Endothelial cell of umbilical vein (primary cell): ENCODE measurements around the gene IGSF9B. TPM values are rescaled to one million over a fixed set of nuclear protein-coding genes. Genes with fewer than 3 reads are reported as not detected.

Source experiments
- BruUV-seq: library from RNA; stranded (reverse); fragments of 400-500 nt; replicated peaks from 2 replicates; lab custom pipeline; 2021; lab: Mats Ljungman, UMichigan
- CTCF ChIA-PET: fragments of 300-600, 350-600 bp; sonication (Branson Sonifier 250); formaldehyde crosslinking; loops from one replicate; lab custom pipeline; 2021; ENCODE audit warnings: antibody characterized with exemption, inconsistent platforms; lab: Charles Lee
- POLR2A ChIA-PET: fragments of 300-600, 350-600 bp; sonication (Branson Sonifier 250); formaldehyde crosslinking; loops from one replicate; lab custom pipeline; 2021; ENCODE audit warnings: antibody characterized with exemption, inconsistent platforms; lab: Charles Lee
- DNase-seq: peaks from one replicate; pipeline ENCODE4 v3.0.0-alpha.2; 2011; ENCODE audit warnings: low read depth, low spot score
- FAIRE-seq: peaks from 2 replicates; lab custom pipeline; 2011; peaks lifted over from hg19 to GRCh38; lab: Jason Lieb, UNC
- H2AFZ ChIP-seq: 2 replicates; pipeline ENCODE4 v1.6.0; 2012; ENCODE audit warnings: low read depth, low read length, control low read depth, inconsistent platforms
- H3K27ac ChIP-seq: 2 replicates; pipeline ENCODE4 v1.5.1; 2011; ENCODE audit warnings: low read depth, mild to moderate bottlenecking, control low read depth, low read length, moderate library complexity; ENCODE audit not compliant: insufficient read depth
- H3K27me3 ChIP-seq, 2 experiments: 2 replicates each; pipeline versions ENCODE4 v1.6.0 to v1.6.1; 2011; ENCODE audit warnings: low read length in 2 of 2, mixed read lengths in 1 of 2; ENCODE audit not compliant: control insufficient read depth in 2 of 2, insufficient read depth in 2 of 2
- H3K36me3 ChIP-seq, 2 experiments: 2 replicates in 1 of 2; 3 replicates in 1 of 2; pipeline ENCODE4 v1.5.1; 2011; ENCODE audit warnings: low read length in 2 of 2, mild to moderate bottlenecking in 1 of 2, moderate library complexity in 1 of 2; ENCODE audit not compliant: control insufficient read depth in 2 of 2, insufficient read depth in 2 of 2; ENCODE audit errors: extremely low read depth in 1 of 2
- H3K4me1 ChIP-seq: 3 replicates; pipeline ENCODE4 v1.5.1; 2011; ENCODE audit warnings: mild to moderate bottlenecking, low read length; ENCODE audit not compliant: control insufficient read depth, insufficient read depth; ENCODE audit errors: extremely low read depth
- H3K4me2 ChIP-seq: 2 replicates; pipeline ENCODE4 v1.6.1; 2011; ENCODE audit warnings: low read length, control low read depth, mixed read lengths; ENCODE audit not compliant: insufficient read depth
- H3K4me3 ChIP-seq, 3 experiments: fragments of 200-600 bp in 1 of 3; sonication (generic), shearing (Covaris generic) in 1 of 3; replicated peaks in 1 of 3; 2 replicates each; pipeline ENCODE4 v1.5.1; 2011 to 2016; ENCODE audit warnings: control low read depth in 3 of 3, low read length in 3 of 3, mild to moderate bottlenecking in 2 of 3, inconsistent platforms in 1 of 3, low read depth in 1 of 3, moderate library complexity in 1 of 3; ENCODE audit not compliant: insufficient read depth in 1 of 3
- H3K79me2 ChIP-seq: 2 replicates; pipeline ENCODE4 v1.6.0; 2012; ENCODE audit warnings: low read length, inconsistent platforms; ENCODE audit not compliant: control insufficient read depth, insufficient read depth
- H3K9ac ChIP-seq: replicated peaks from 2 replicates; pipeline ENCODE3; 2011; ENCODE audit warnings: low read length, control low read depth; ENCODE audit not compliant: insufficient read depth; ENCODE audit errors: extremely low read depth
- H3K9me1 ChIP-seq: replicated peaks from 3 replicates; pipeline ENCODE4 v1.6.0; 2011; ENCODE audit warnings: mild to moderate bottlenecking, low read length; ENCODE audit not compliant: control insufficient read depth, insufficient read depth; ENCODE audit errors: extremely low read depth
- H3K9me3 ChIP-seq: replicated peaks from 2 replicates; pipeline ENCODE4 v1.5.1; 2012; ENCODE audit warnings: low read length, inconsistent platforms; ENCODE audit not compliant: control insufficient read depth, insufficient read depth
- H4K20me1 ChIP-seq: replicated peaks from 2 replicates; pipeline ENCODE3; 2011; ENCODE audit warnings: mild to moderate bottlenecking, low read length; ENCODE audit not compliant: control insufficient read depth, insufficient read depth; ENCODE audit errors: extremely low read depth
- EZH2 ChIP-seq: IDR thresholded peaks from 2 replicates; pipeline ENCODE4 v1.6.1; 2012; ENCODE audit warnings: borderline replicate concordance, low read depth, mild to moderate bottlenecking, moderate library complexity, low read length, inconsistent platforms; ENCODE audit not compliant: severe bottlenecking
- FOS ChIP-seq: IDR thresholded peaks from 2 replicates; pipeline ENCODE4 v1.6.1; 2011; ENCODE audit warnings: mild to moderate bottlenecking, low read length, moderate library complexity, borderline replicate concordance; ENCODE audit not compliant: insufficient read depth
- GATA2 ChIP-seq: IDR thresholded peaks from 2 replicates; pipeline ENCODE4 v1.7.0; 2011; ENCODE audit warnings: low read depth, mild to moderate bottlenecking, moderate library complexity, mixed read lengths, low read length; ENCODE audit not compliant: insufficient read length, insufficient read depth
- JUN ChIP-seq: IDR thresholded peaks from 2 replicates; pipeline ENCODE4 v1.6.1; 2011; ENCODE audit warnings: borderline replicate concordance, low read depth; ENCODE audit not compliant: insufficient read length, insufficient read depth
- MYC ChIP-seq: IDR thresholded peaks from one replicate; pipeline ENCODE4 v1.6.1; 2011; ENCODE audit warnings: mild to moderate bottlenecking, low read depth, low read length
- POLR2AphosphoS5 ChIP-seq: IDR thresholded peaks from 2 replicates; pipeline ENCODE4 v1.6.1; 2012; ENCODE audit warnings: low read depth, mild to moderate bottlenecking, control low read depth, low read length, moderate library complexity; ENCODE audit not compliant: insufficient read depth
- dilution Hi-C: fragments of 300-500 bp; cut with MboI; formaldehyde crosslinking; loops from one replicate; pipeline ENCODE4 v1.15.0; 2019; ENCODE audit warnings: low sequenced_read_pairs; ENCODE audit not compliant: extremely low pct_ligation_motif_present
- intact Hi-C: fragments of 100-400 bp; cut with micrococcal nuclease; formaldehyde crosslinking; loops from one replicate; pipeline ENCODE4 v1.10.0; 2022
- polyA plus RNA-seq, 4 experiments: library from polyadenylated mRNA; depleted of rRNA in 3 of 4; stranded (reverse) in 3 of 4; unstranded in 1 of 4; fragments of >200 nt; gene quantifications; 2 replicates each; pipeline versions ENCODE4 v1.2.1 to v1.2.3, GENCODE V29; 2011 to 2012; ENCODE audit warnings: missing spikeins in 1 of 4
- total RNA-seq: library from RNA; stranded (reverse); gene quantifications from 2 replicates; pipeline ENCODE4 v1.2.3, GENCODE V29; 2021
- TF ChIP-seq, protein P1 (sequence below): IDR thresholded peaks from 2 replicates; pipeline ENCODE4 v1.6.1; 2011; ENCODE audit not compliant: insufficient read depth, insufficient read length
- TF ChIP-seq, protein P2 (sequence below), 2 donors: IDR thresholded peaks; 1 replicate in 1 of 2; 2 replicates in 1 of 2; pipeline ENCODE4 v1.5.1; 2011; ENCODE audit warnings: low read length in 2 of 2, mild to moderate bottlenecking in 2 of 2, moderate library complexity in 2 of 2, control low read depth in 1 of 2, inconsistent platforms in 1 of 2, low read depth in 1 of 2; ENCODE audit not compliant: insufficient read depth in 1 of 2; ENCODE audit errors: extremely low read depth in 1 of 2

IGSF9B gene
- total and polyA plus RNA-seq, 2 donors (not counting 3 experiments of a cell fraction or from before 2014, with no cell fraction given): 0.15 to 0.18 TPM

DNA sequence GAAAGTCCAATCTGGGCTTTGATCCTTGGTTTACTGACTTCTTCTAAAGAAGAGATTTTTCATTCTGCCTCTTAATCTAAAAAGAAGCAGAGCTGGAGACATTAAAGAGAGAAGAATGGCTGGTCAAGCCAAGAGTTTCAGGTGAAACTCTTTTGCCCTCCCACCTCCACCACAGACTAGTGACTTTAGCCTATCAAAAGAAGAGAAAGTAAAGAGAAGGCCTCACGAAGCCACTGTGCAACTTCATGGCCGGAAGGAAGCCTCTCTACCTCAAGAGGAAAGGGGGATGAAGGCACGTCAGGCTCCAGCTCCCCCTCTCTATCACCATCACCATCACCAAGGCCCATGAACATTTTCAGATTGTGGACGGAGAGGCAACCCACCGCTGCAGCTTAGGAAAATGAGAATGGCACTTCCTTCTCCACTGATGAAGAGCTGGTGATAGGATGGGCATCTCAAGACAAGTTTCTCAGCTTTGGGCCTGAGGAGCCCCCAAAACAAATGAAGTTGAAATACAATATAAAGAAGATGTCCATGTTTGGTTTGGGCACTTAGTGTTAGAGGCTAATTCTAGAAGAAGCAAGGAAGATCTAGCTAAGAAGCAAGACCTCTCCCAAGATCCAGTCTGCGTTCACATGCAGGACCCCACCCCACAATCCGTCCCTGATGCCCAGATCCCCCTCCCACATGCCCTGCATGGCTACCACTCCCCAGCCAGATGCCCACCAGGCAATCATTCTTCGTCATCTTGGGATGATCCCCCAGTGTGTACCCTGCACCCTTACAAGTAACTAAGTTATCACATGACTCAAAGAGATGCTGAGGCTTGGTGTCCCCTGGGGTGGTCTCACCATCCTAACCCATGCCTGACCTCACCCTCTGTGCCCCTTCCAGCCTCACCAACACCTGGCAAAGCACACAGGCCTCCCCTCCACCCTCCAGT, 52.6 kb downstream of the IGSF9B start:
- H3K9ac ChIP-seq: no peak overlapping the region
- H2AFZ ChIP-seq: no peak overlapping the region
- no peaks in the 10 kb centered on the region for H3K9me1 ChIP-seq
- no peak overlapping the region for H3K4me2 ChIP-seq
- dilution Hi-C loops (no loop called here), intact Hi-C loops (no loop called here)
- no peaks in the 10 kb centered on the region for H3K36me3 ChIP-seq
- TF ChIP-seq GATA2 (no peak), MYC (no peak), EZH2 (no peak), POLR2AphosphoS5 (no peak), JUN (no peak)
- TF ChIP-seq, protein P1, sequence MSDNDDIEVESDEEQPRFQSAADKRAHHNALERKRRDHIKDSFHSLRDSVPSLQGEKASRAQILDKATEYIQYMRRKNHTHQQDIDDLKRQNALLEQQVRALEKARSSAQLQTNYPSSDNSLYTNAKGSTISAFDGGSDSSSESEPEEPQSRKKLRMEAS: no peak
- H3K4me3 ChIP-seq: no peak overlapping the region
- CTCF ChIA-PET: no interaction called here
- DNase-seq (no peak), FAIRE-seq (no peak)
- no peaks in the 10 kb centered on the region for H3K9me3 ChIP-seq
- POLR2A ChIA-PET: no interaction called here
- no peaks in the 10 kb centered on the region for H3K4me1 ChIP-seq
- no peaks in the 10 kb centered on the region for H3K27me3 ChIP-seq
- H3K79me2 ChIP-seq: no peaks in the 10 kb centered on the region
- no peaks in the 10 kb centered on the region for H4K20me1 ChIP-seq
- no TSS peak for BruUV-seq
- H3K27ac ChIP-seq: no peak overlapping the region

DNA sequence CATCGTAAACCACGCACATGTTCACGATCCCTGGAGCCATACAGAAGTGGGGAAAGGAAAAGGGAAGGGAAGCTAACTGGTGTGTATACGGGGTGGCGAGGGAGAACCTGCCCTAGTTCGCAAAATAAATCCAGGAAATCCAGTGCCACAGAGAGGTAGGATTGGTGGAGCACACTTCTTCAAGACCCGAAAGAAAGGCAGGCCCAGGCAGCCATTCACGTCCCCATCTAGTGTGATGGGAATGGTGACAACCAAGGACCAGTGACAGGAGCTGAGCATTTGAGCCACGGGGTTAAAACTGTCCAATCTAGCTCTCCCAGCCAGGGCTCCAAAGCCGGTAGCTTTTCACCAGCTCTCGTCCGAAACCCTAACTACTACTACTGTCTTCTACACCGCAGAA, 53.7 kb downstream of the IGSF9B start:
- H3K9ac ChIP-seq: no peak overlapping the region
- no peaks in the 10 kb centered on the region for H3K36me3 ChIP-seq
- H3K27me3 ChIP-seq: no peaks in the 10 kb centered on the region
- no peak overlapping the region for H3K4me2 ChIP-seq
- POLR2A ChIA-PET: no interaction called here
- H3K4me1 ChIP-seq: no peaks in the 10 kb centered on the region
- H4K20me1 ChIP-seq: no peaks in the 10 kb centered on the region
- no TSS peak for BruUV-seq
- CTCF ChIA-PET: no interaction called here
- H3K9me1 ChIP-seq: no peaks in the 10 kb centered on the region
- DNase-seq (no peak), FAIRE-seq (no peak)
- H3K9me3 ChIP-seq: no peaks in the 10 kb centered on the region
- no peak overlapping the region for H3K4me3 ChIP-seq
- no peak overlapping the region for H3K27ac ChIP-seq
- no peak for TF ChIP-seq EZH2
- no peak for TF ChIP-seq POLR2AphosphoS5
- TF ChIP-seq, protein P1: no peak
- TF ChIP-seq, protein P2, sequence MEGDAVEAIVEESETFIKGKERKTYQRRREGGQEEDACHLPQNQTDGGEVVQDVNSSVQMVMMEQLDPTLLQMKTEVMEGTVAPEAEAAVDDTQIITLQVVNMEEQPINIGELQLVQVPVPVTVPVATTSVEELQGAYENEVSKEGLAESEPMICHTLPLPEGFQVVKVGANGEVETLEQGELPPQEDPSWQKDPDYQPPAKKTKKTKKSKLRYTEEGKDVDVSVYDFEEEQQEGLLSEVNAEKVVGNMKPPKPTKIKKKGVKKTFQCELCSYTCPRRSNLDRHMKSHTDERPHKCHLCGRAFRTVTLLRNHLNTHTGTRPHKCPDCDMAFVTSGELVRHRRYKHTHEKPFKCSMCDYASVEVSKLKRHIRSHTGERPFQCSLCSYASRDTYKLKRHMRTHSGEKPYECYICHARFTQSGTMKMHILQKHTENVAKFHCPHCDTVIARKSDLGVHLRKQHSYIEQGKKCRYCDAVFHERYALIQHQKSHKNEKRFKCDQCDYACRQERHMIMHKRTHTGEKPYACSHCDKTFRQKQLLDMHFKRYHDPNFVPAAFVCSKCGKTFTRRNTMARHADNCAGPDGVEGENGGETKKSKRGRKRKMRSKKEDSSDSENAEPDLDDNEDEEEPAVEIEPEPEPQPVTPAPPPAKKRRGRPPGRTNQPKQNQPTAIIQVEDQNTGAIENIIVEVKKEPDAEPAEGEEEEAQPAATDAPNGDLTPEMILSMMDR (IDR thresholded peaks at IDR 0.05; ENCODE audit: extremely low read depth in 1 of 2, insufficient read depth in 1 of 2, low read depth in 1 of 2, low read length in 2 of 2): no peak
- no peak for TF ChIP-seq JUN
- TF ChIP-seq FOS: no peak
- no peak overlapping the region for H2AFZ ChIP-seq
- H3K79me2 ChIP-seq: no peaks in the 10 kb centered on the region
- intact Hi-C loops: no loop called here
- dilution Hi-C loops: no loop called here
